AG09309 (cell line): ENCODE data around the gene PARP6.

Experiments used
- DNase-seq: peaks from one replicate; pipeline ENCODE4 v3.0.0-alpha.2; 2010; ENCODE audit warnings: low read depth
- H3K4me3 ChIP-seq: 2 replicates; pipeline ENCODE4 v1.5.1; 2011; ENCODE audit warnings: mild to moderate bottlenecking, low read depth, low read length, moderate library complexity; ENCODE audit not compliant: control insufficient read depth
- CTCF ChIP-seq: IDR thresholded peaks from 2 replicates; pipeline ENCODE4 v1.5.1; 2011; ENCODE audit warnings: mild to moderate bottlenecking, low read depth, low read length, inconsistent platforms; ENCODE audit not compliant: insufficient read depth, control insufficient read depth; ENCODE audit errors: missing control alignments

PARP6 gene

GRCh38 chr15:72235298-72235697, 37.1 kb downstream of the PARP6 start:
- no peak for TF ChIP-seq CTCF
- H3K4me3 ChIP-seq = no peak overlapping the region
- no peak for DNase-seq

GRCh38 chr15:72233769-72234168, 38.6 kb downstream of the PARP6 start:
- no peak overlapping the region for H3K4me3 ChIP-seq
- TF ChIP-seq CTCF = no peak
- no peak for DNase-seq

GRCh38 chr15:72231833-72232478, 40.4 kb downstream of the PARP6 start:
- peak overlapping the region; percentile 97 for H3K4me3 ChIP-seq
- no peak for DNase-seq
- TF ChIP-seq CTCF = no peak

GRCh38 chr15:72231066-72231832, 41.1 kb downstream of the PARP6 start, which contains the start of gene PKM:
TSS of gene PKM (minus strand) at chr15:72231190. CDS start at chr15:72219097, 12,093 bp downstream.
- H3K4me3 ChIP-seq = peak within 1 kb of the TSS; percentile 97
- DNase-seq = peak; percentile 96
- no peak for TF ChIP-seq CTCF

GRCh38 chr15:72230197-72231065, 41.9 kb downstream of the PARP6 start:
- DNase-seq = peak; percentile 72
- no peak for TF ChIP-seq CTCF
- peak overlapping the region; percentile 97 for H3K4me3 ChIP-seq

GRCh38 chr15:72229947-72230196, 42.5 kb downstream of the PARP6 start:
- TF ChIP-seq CTCF = no peak

More at GRCh38 chr15:72229947-72230196, 42.5 kb downstream of the PARP6 start:
- no peak for DNase-seq
- H3K4me3 ChIP-seq = peak overlapping the region; percentile 97
